Smooth muscle cell (in vitro differentiated cells): ENCODE results near the gene ATP6V1G2. TPM values are rescaled to one million over a fixed set of nuclear protein-coding genes. Genes with fewer than 3 reads are reported as not detected.
A peak's percentile ranks its signal among the peaks of the same experiment; 100 is the strongest.

Experiments
- DNase-seq: peaks from one replicate; lab custom pipeline; 2025; ENCODE audit not compliant: unreplicated experiment; lab: John Stamatoyannopoulos, UW
- H2AFZ ChIP-seq: fragments of 200-600 bp; sonication (generic); 2 replicates; pipeline ENCODE4 v1.6.0; 2016; ENCODE audit warnings: antibody characterized with exemption, low read depth, mild to moderate bottlenecking
- H3F3A ChIP-seq: fragments of 200-600 bp; sonication (generic); 2 replicates; pipeline ENCODE4 v1.6.0; 2017; ENCODE audit warnings: antibody characterized with exemption, low read depth
- H3K27ac ChIP-seq: fragments of 200-600 bp; sonication (generic); 2 replicates; pipeline ENCODE4 v1.5.1; 2016; ENCODE audit warnings: low read depth, mild to moderate bottlenecking
- H3K27me3 ChIP-seq: fragments of 200-600 bp; sonication (generic); 2 replicates; pipeline ENCODE4 v1.6.1; 2016; ENCODE audit warnings: low read depth, mild to moderate bottlenecking
- H3K36me3 ChIP-seq: fragments of 200-600 bp; sonication (generic); 2 replicates; pipeline ENCODE4 v1.5.1; 2016; ENCODE audit warnings: low read depth
- H3K4me1 ChIP-seq: fragments of 200-600 bp; sonication (generic); 2 replicates; pipeline ENCODE4 v1.5.1; 2016; ENCODE audit warnings: low read depth
- H3K4me2 ChIP-seq: fragments of 200-600 bp; sonication (generic); 2 replicates; pipeline ENCODE4 v1.6.0; 2016; ENCODE audit warnings: mild to moderate bottlenecking
- H3K4me3 ChIP-seq: fragments of 200-600 bp; sonication (generic); 2 replicates; pipeline ENCODE4 v1.5.1; 2016; ENCODE audit warnings: mild to moderate bottlenecking
- H3K79me2 ChIP-seq: fragments of 200-600 bp; sonication (generic); 2 replicates; pipeline ENCODE4 v1.6.0; 2016; ENCODE audit warnings: low read depth, mild to moderate bottlenecking
- H3K9ac ChIP-seq: fragments of 200-600 bp; sonication (generic); 2 replicates; pipeline ENCODE4 v1.6.0; 2016; ENCODE audit warnings: low read depth
- H3K9me3 ChIP-seq: fragments of 200-600 bp; sonication (generic); replicated peaks from 2 replicates; pipeline ENCODE4 v1.5.1; 2016; ENCODE audit warnings: low read depth
- H4K20me1 ChIP-seq: fragments of 200-600 bp; sonication (generic); 2 replicates; pipeline ENCODE4 v1.6.0; 2016; ENCODE audit warnings: low read depth
- CTCF ChIP-seq: fragments of 200-600 bp; sonication (generic); IDR thresholded peaks from 2 replicates; pipeline ENCODE4 v1.5.1; 2017; ENCODE audit warnings: borderline replicate concordance, mild to moderate bottlenecking, antibody characterized with exemption; ENCODE audit not compliant: insufficient read depth, poor library complexity, severe bottlenecking
- WGBS: methylation state at CpG from one replicate; pipeline ENCODE4 v1.1.7; 2016; ENCODE audit warnings: low lambda C conversion rate; 5-methylcytosine and 5-hydroxymethylcytosine counted together
- polyA plus RNA-seq: library from polyadenylated mRNA; unstranded; fragments of >200 nt; fragmentation: Nextera tagmentation; extraction: Ambion mirVana; gene quantifications from 2 replicates; pipeline ENCODE4 v1.2.1, GENCODE V29; 2016
- total RNA-seq: library from RNA; depleted of rRNA; stranded (reverse); fragments of >200 nt; gene quantifications from 2 replicates; pipeline ENCODE4 v1.2.3, GENCODE V29; 2014

ATP6V1G2 gene
- total and polyA plus RNA-seq, 2 experiments from 2014 or later = 1.0 to 2.4 TPM

GRCh38 chr6:31580807-31581433 lies 34.5 kb upstream of the ATP6V1G2 start:
- H3K27me3 ChIP-seq = no peaks in the 10 kb centered on the region
- H3K27ac ChIP-seq = peak overlapping the region; percentile 42
- H3F3A ChIP-seq = no peaks in the 10 kb centered on the region
- TF ChIP-seq CTCF = peak; percentile 99
- no peaks in the 10 kb centered on the region for H3K36me3 ChIP-seq
- no peaks in the 10 kb centered on the region for H3K9me3 ChIP-seq
- H3K79me2 ChIP-seq = no peaks in the 10 kb centered on the region
- WGBS = 2% methylated on average over 56 of the region's 62 CpGs
- peak overlapping the region; percentile 84 for H3K4me2 ChIP-seq
- peak overlapping the region; percentile 79 for H2AFZ ChIP-seq
- no peaks in the 10 kb centered on the region for H4K20me1 ChIP-seq
- DNase-seq = peak; percentile 69
- peak overlapping the region; percentile 63 for H3K4me3 ChIP-seq
- no peaks in the 10 kb centered on the region for H3K4me1 ChIP-seq
- H3K9ac ChIP-seq = peak overlapping the region; percentile 82

- TF ChIP-seq CTCF = no peak
- no peaks in the 10 kb centered on the region for H4K20me1 ChIP-seq
- H3K79me2 ChIP-seq = no peaks in the 10 kb centered on the region
- no peaks in the 10 kb centered on the region for H3F3A ChIP-seq
- no peaks in the 10 kb centered on the region for H3K27me3 ChIP-seq
- H3K36me3 ChIP-seq = no peaks in the 10 kb centered on the region
- H3K4me1 ChIP-seq = no peaks in the 10 kb centered on the region
- H3K27ac ChIP-seq = no peak overlapping the region
- peak overlapping the region; percentile 84 for H3K4me2 ChIP-seq
- 69% methylated on average over 9 of the region's 11 CpGs for WGBS
- H3K4me3 ChIP-seq = peak overlapping the region; percentile 63
- H2AFZ ChIP-seq = peak overlapping the region; percentile 79
- no peak overlapping the region for H3K9ac ChIP-seq
- no peaks in the 10 kb centered on the region for H3K9me3 ChIP-seq
- DNase-seq = no peak
Measured at GRCh38 chr6:31580438-31580740, 34.0 kb upstream of the ATP6V1G2 start.

GRCh38 chr6:31579546-31580437 lies 33.4 kb upstream of the ATP6V1G2 start:
- H3K36me3 ChIP-seq = no peaks in the 10 kb centered on the region
- 95% methylated on average over 8 of the region's 8 CpGs for WGBS
- H3K4me2 ChIP-seq = peak overlapping the region; percentile 84
- H2AFZ ChIP-seq = peak overlapping the region; percentile 79
- H3F3A ChIP-seq = no peaks in the 10 kb centered on the region
- no peak overlapping the region for H3K4me3 ChIP-seq
- no peaks in the 10 kb centered on the region for H3K27me3 ChIP-seq
- H3K4me1 ChIP-seq = no peaks in the 10 kb centered on the region
- H4K20me1 ChIP-seq = no peaks in the 10 kb centered on the region
- no peak overlapping the region for H3K9ac ChIP-seq
- DNase-seq = no peak
- H3K79me2 ChIP-seq = no peaks in the 10 kb centered on the region
- no peak for TF ChIP-seq CTCF
- H3K9me3 ChIP-seq = no peaks in the 10 kb centered on the region
- H3K27ac ChIP-seq = no peak overlapping the region
